K562 treated with DMSO at 1 percent for 24 hours (cell line): Measurements from ENCODE around the gene SLC40A1. TPM values are rescaled to one million over a fixed set of nuclear protein-coding genes. Genes with fewer than 3 reads are reported as not detected.

Experiments used
- total RNA-seq: library from RNA; unstranded; fragments of 300-600 nt; gene quantifications from 2 replicates; pipeline ENCODE4 v1.2.3, GENCODE V29; 2022; ENCODE audit warnings: low read depth; ENCODE audit not compliant: insufficient read depth

SLC40A1 gene
- 9.8 and 13.0 TPM in 2 replicates for total RNA-seq

GRCh38 chr2:189580658-189581353 is at the start of gene SLC40A1:
SLC40A1 (minus strand) TSS chr2:189580786; CDS start chr2:189580460, 326 bp downstream.

Other genes with a start within 250 kb of the SLC40A1 start
- 15.6 and 15.9 TPM in 2 replicates for gene WDR75, start 139.3 kb downstream of the SLC40A1 start, total RNA-seq
- gene ASNSD1, start 80.7 kb upstream of the SLC40A1 start, total RNA-seq = 16.9 and 19.3 TPM in 2 replicates
- 0.10 TPM in 1 of 2 replicates, not detected in the other for gene ANKAR, start 93.9 kb upstream of the SLC40A1 start, total RNA-seq
- gene OSGEPL1, start 182.0 kb upstream of the SLC40A1 start, total RNA-seq = 3.6 and 4.5 TPM in 2 replicates
- 17.5 and 21.8 TPM in 2 replicates for gene ORMDL1, start 203.6 kb upstream of the SLC40A1 start, total RNA-seq
- gene PMS1, start 203.7 kb upstream of the SLC40A1 start, total RNA-seq = 4.8 and 5.4 TPM in 2 replicates